Hematopoietic multipotent progenitor cell treated with erythropoietin and hydrocortisone succinate and interleukin-3 and kit ligand, for 4 days (in vitro differentiated cells): ENCODE measurements around the gene LAMA2.

ENCODE experiments used
- DNase-seq: peaks from one replicate; pipeline ENCODE4 v3.0.0-alpha.2; 2015

LAMA2 gene

DNA sequence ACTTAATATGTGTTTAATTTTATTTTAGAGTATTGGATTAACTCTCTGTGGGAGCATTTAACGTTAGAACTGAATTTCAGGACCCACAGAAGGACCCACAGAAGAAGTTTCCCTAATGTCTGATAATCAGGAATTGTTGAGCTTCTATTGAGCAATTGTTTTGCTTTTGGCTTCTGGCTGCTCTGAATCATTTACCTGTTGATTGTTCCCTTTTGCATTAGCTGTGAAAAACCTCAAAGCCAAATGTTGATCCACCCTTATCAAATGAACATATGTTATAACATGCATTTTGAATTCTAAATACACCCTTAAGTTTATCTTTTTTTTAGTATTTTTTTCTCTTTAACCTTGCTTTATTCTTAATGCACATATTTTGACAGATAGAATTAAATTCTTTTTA is 393.5 kb downstream of the LAMA2 start:
- DNase-seq = no peak

- no peak for DNase-seq
Measured at GRCh38 chr6:129276986-129277385, 394.0 kb downstream of the LAMA2 start.

DNA sequence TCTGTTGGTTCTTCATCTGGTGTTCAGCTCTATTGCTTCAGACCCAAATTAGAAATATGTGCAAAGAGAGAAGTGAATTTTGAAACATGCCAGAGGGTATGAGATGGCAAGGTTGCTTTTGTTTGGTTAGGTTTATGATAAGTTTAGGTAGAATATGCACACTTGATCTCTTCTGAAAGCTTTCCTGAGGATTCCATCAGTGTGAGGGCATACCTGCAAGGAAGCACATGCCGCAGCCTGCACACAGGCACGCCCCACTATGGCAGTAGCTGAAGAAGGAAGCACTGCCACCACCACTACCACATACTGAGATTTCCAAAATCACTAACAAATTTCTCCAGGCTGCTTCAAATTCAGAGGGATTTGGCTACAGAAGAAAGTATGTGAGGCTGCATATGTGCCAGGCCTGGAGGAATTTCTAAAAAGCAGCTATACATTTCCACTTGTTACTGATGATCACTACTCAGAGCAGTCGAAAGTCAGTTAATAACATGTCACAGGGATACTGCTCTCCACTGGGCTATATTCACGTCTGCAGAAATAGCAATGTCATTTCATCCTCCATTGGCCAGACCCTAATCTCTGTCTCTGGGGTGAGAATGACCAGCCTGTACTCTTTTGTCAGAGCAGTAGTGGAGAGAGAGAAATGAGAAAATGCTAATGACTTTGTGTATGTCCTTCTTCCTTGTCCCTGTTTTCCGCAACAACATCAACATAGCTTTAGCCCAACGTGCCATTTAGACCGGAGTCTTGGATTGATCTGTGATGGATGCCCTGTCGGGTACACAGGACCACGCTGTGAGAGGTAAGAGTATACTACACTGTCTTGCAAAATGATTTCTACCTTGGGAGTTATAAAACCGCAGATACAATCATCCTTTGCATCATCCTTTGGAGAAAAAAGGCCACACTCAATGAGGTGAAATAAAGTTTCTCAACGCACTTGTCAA is 396.7 kb downstream of the LAMA2 start:
- no peak for DNase-seq

- DNase-seq = no peak
Measured at GRCh38 chr6:129280293-129280644, 397.3 kb downstream of the LAMA2 start.

- no peak for DNase-seq
Measured at GRCh38 chr6:129280749-129281148, 397.8 kb downstream of the LAMA2 start.

DNA sequence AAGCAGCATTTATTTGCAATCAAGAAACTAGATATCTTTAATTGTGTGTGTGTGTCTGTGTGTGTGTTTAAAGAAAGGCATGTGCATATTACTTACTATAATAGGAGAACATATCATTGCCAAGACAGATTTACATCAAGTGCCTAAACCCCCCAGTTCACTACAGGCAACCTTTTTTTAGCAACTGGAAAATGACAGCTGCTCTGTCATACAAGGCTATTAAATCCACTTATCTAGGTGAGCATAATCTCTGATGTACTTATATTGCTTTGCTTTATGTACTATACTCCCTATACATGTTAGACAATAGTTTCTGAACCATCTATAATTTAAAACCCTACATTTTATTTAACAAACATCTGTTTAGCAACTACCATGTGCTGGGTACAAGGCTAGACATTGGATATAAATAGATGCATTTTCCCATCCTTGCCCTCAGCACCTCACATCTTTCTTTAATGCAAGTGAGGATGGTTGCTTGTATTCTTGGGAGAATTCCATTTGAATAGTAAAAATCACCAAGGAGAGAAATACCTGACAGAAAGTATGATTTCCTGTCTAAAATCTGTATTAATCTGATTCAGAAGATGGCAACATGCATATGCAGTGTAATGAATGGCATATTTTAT is 398.3 kb downstream of the LAMA2 start:
- no peak for DNase-seq

- no peak for DNase-seq
Measured at GRCh38 chr6:129282019-129282418, 399.1 kb downstream of the LAMA2 start.

DNA sequence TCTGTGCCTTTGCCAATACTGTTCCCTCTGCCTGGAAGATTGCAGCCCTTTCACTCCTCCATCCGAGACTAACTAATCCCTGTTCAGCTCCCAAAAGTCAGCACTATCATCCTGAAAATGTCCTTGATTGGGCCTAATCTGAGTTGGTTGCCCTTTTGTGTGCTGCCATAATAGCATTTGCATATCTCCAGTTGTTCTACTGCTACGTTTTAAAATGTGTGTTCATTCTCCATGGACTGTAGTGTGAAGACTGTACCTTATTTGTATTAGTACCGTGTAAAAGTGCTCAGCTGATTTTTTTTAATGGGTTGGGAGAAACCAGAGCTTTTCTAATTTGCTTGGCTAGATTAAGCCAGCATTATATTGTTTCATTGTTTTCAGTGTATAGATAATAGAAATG is 401.3 kb downstream of the LAMA2 start:
- no peak for DNase-seq

- no peak for DNase-seq
Measured at GRCh38 chr6:129287231-129288177, 404.6 kb downstream of the LAMA2 start.

GRCh38 chr6:129289442-129289841 is 406.5 kb downstream of the LAMA2 start:
- DNase-seq = no peak

GRCh38 chr6:129292836-129293235 is 409.9 kb downstream of the LAMA2 start:
- no peak for DNase-seq

DNA sequence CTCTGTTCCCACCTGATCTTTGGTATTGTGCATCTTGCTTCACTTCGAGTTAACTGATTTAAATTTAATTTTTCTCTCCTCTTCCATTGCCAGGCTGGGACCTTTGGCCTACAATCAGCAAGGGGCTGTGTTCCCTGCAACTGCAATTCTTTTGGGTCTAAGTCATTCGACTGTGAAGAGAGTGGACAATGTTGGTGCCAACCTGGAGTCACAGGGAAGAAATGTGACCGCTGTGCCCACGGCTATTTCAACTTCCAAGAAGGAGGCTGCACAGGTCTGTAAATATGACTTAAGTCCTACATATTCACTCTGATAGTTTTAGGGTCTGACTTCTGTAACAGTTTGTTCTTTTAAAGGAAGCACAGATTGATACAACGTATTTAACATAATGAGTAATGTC is 414.7 kb downstream of the LAMA2 start:
- DNase-seq = no peak

DNA sequence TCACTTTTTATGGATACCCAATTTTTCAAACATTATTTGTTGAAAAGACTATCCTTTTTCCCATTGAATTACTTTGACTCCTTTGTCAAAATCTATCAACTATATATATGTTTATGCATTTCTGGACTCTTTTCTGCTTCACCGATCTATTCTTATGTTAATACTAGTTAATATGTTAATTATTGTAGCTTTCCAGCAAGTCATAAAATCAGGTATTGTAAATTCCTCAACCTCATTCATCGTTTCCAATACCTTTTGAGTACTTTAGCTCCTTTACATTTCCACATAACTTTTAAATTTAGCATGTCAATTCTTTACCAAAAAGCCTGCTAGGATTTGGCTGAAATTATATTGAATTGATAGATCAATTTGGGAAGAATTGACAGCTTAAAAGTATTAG is 419.7 kb downstream of the LAMA2 start:
- DNase-seq = no peak

- no peak for DNase-seq
Measured at GRCh38 chr6:129306826-129307225, 423.9 kb downstream of the LAMA2 start.

- DNase-seq = no peak
Measured at GRCh38 chr6:129307845-129308244, 424.9 kb downstream of the LAMA2 start.

DNA sequence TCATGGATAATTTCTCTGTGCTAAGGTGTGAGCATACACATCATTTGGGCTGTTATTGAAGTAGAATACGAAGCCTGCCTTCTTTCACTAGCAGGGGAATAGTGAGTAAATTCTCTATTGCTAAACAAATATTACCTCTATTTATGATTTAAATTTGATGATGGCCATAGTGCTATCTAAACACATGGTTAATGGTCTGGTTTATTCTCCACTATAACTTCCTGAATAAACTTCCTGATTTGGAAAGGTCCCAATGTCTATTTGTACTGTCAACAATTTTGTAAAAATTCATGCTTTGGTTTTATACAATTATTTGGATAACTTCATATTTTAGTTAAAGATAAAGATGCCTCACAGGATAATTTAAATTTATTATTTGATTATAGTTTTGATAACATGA is 426.2 kb downstream of the LAMA2 start:
- no peak for DNase-seq

DNA sequence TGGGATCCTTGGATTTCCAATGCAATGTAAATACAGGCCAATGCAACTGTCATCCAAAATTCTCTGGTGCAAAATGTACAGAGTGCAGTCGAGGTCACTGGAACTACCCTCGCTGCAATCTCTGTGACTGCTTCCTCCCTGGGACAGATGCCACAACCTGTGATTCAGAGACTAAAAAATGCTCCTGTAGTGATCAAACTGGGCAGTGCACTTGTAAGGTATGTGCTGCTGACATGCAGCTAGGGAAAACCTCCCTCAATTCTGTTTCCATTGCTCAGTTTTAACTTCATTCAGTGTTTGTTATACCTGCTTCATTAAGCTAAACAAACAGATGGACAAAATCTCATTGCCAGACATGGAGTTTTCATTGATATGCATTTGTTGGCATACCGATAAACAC is 429.9 kb downstream of the LAMA2 start:
- no peak for DNase-seq

- no peak for DNase-seq
Measured at GRCh38 chr6:129314575-129314974, 431.6 kb downstream of the LAMA2 start.

DNA sequence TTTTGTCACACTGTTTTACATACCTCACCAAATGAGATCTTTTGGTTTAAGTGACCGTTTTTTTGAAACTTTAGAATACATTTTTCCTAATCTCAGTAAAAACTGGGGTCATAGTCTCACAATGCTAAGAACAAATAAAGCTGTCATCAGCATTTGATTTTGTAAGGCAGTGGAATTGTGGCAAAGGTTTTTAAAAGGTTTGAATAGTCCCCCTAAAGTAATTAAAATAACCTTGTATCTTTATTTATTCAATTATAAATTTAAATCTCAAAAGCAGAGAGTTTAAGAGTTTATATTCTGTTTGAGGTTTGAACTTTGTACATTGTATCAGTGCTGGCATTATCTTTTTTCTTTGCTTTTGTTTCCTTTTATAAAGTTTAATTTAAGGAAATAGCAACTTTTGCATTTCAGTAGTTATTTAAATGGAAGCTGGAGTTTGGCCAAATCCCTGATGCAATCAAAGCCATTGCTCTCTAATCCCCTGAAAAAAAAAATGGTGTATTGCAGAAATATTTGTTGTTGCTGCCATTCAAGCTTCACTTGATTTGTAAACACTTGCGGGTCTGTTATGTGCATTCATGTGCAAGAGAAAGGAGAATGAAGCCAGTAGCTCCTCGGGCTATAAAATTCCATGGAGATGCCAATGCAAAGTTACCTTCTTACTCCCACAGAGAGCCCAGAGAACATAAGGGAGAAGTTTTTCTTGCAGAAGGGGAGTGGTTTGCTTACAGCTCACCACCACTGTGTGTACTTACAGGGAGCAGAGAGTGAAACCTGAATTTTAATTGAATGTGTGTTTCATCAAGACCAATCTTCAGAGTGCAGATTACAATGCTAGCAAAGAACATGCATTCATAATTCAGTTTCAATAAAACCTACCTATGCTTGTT is 435.2 kb downstream of the LAMA2 start:
- no peak for DNase-seq

GRCh38 chr6:129320892-129321291 is 438.0 kb downstream of the LAMA2 start:
- DNase-seq = no peak

DNA sequence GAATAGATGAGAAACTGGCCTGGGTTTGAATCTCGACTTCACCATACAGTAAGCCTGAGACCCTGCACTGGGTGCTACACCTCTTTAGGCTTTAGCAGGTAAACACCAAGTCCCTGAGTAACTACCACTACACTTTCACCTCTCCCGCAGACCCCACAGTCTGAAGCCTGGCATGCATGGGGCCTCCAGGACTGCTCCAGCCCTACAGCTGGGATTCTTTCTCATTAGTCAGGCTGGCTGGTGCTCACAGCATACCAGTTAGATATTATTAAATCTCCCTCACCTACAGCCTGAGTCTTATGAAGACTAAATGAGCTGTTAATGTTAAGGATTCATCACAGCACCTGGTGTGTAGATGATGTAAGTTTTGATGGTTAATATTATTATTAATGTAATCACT is 438.4 kb downstream of the LAMA2 start:
- no peak for DNase-seq

DNA sequence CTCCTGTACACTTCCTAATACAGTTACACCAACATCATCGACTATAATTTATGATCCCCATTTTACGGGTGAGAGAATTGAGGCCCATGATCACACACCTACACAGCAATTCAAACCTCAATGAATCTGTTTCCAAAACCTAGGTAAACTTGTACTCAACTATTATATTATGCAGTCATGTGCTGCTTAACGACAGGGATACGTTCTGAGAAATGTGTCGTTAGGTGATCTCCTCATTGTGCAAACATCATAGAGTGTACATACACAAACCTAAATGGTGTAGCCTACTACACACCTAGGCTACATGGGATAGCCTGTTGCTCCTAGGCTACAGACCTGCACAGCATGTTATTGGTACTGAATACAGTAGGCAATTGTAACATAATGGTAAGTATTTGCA is 441.4 kb downstream of the LAMA2 start:
- DNase-seq = no peak
